Measurements from ENCODE around the gene STAT5B. TPM values are rescaled to one million over a fixed set of nuclear protein-coding genes. Genes with fewer than 3 reads are reported as not detected.
"Not testable (repeated sequence)": the region's sequence is repeated elsewhere in the genome, so short reads cannot be mapped to it uniquely, and the experiment has no call there.

The STAT5B gene
- total RNA-seq = 100 to 1,000 TPM in 3 of 4 donors, 10 to 100 TPM in 1; 72.1 to 187 (median 144) TPM

- no peaks in the 10 kb centered on the region for H3K4me1 ChIP-seq
- DNase-seq = peak; percentile 54 to 74
- no peaks in the 10 kb centered on the region for H3K36me3 ChIP-seq
Observed at GRCh38 chr17:42276359-42276608, at the start of gene STAT5B. Gene STAT5B, minus strand, starts transcription at chr17:42276391. Its CDS starts 44,264 bp downstream, at chr17:42232127.

DNA sequence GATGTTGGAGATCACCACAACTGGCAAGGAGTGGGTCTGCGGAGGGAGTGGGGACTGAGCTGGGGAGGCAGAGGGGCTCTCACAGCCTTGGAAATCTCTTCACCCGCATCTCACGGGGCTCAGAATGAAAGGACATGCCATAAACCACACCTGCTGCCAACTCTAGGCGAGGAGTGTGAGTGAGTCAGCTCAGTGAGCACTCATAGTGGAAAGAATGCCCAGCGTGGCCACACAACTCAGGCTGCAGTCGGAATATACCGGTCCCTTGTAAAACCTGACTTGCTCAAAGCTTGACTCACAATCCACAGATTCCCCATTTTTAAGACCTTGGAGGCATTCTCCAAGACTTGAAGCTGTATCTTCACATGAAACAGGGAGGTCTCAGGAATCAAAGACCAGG lies 48.8 kb upstream of the STAT5B start:
- no peaks in the 10 kb centered on the region for H3K27me3 ChIP-seq
- H3K9me3 ChIP-seq = no peaks in the 10 kb centered on the region
- TF ChIP-seq CTCF (IDR thresholded peaks at IDR 0.05) (no peak), POLR2A (IDR thresholded peaks at IDR 0.05) (no peak)
- no peak overlapping the region for H3K4me3 ChIP-seq
- intact Hi-C loops (cut with DNase I; ENCODE audit: low total_unique reads) = no loop called here
- H3K4me1 ChIP-seq = no peaks in the 10 kb centered on the region
- peak overlapping the region; percentile 12 to 47 for H3K27ac ChIP-seq
- peak in 1 of 2 donors; percentile 67 for DNase-seq
- no peaks in the 10 kb centered on the region for H3K36me3 ChIP-seq

More at GRCh38 chr17:42276359-42276608, at the start of gene STAT5B:
- intact Hi-C loops (cut with DNase I; ENCODE audit: low total_unique reads) = no loop called here
- Histone ChIP-seq H3K4me3 (peak within 1 kb of the TSS; percentile 77 to 99), H3K27ac (peak within 1 kb of the TSS; percentile 94 to 96), H3K9me3 (no peaks in the 10 kb centered on the region), H3K27me3 (no peaks in the 10 kb centered on the region)
- TF ChIP-seq POLR2A (IDR thresholded peaks at IDR 0.05) = peak; percentile 70 to 90
- peak in 1 of 4 experiments; percentile 8 for TF ChIP-seq CTCF (IDR thresholded peaks at IDR 0.05)

DNA sequence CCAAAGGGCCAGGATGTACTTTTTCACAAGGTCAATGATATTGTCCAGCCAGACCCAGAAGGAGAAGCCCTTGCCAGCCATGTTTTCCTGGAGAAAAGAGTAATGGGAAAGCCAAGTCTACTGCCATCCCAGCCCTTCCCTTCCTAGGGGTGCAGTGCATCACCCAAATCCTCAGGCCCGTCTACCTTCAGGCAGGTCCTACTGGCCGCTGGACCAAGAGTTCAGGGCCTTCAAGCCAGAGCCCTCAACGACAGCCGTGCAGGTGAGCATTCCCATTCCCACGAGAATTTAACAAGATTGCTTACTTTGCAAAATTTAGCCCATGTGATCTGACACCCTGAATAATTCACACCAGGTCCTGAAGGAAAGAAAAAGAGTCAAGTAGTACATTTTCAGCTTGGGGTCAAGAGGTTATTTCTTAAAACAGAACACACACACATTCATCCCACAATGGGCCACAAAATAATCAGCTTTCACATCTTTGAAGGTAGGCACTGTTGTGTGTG lies 47.1 kb upstream of the STAT5B start:
- no peak overlapping the region for H3K4me3 ChIP-seq
- no peaks in the 10 kb centered on the region for H3K27me3 ChIP-seq
- no peaks in the 10 kb centered on the region for H3K36me3 ChIP-seq
- no peaks in the 10 kb centered on the region for H3K9me3 ChIP-seq
- DNase-seq = no peak
- no peak for TF ChIP-seq POLR2A (IDR thresholded peaks at IDR 0.05)
- TF ChIP-seq CTCF (IDR thresholded peaks at IDR 0.05) = no peak
- H3K27ac ChIP-seq = peak overlapping the region; percentile 56 to 59
- H3K4me1 ChIP-seq = no peaks in the 10 kb centered on the region
- intact Hi-C loops (cut with DNase I; ENCODE audit: low total_unique reads) = loop anchor here (2.0 to 5.0 kb wide), 2 partner anchors 81 to 204 kb away; no protein-coding TSS in a partner anchor

GRCh38 chr17:42322382-42323267 lies 46.4 kb upstream of the STAT5B start:
- intact Hi-C loops (cut with DNase I; ENCODE audit: low total_unique reads) = loop anchor here (2.0 to 5.0 kb wide), 2 partner anchors 82 to 205 kb away; no protein-coding TSS in a partner anchor
- Histone ChIP-seq H3K27me3 (no peaks in the 10 kb centered on the region), H3K4me1 (no peaks in the 10 kb centered on the region), H3K4me3 (no peak overlapping the region), H3K36me3 (no peaks in the 10 kb centered on the region), H3K27ac (peak overlapping the region; percentile 56 to 59), H3K9me3 (no peaks in the 10 kb centered on the region)
- peak; percentile 90 to 97 for DNase-seq
- peak in 1 of 2 donors; percentile 22 for TF ChIP-seq POLR2A (IDR thresholded peaks at IDR 0.05)
- peak; percentile 98 to 100 (median 100) for TF ChIP-seq CTCF (IDR thresholded peaks at IDR 0.05)

DNA sequence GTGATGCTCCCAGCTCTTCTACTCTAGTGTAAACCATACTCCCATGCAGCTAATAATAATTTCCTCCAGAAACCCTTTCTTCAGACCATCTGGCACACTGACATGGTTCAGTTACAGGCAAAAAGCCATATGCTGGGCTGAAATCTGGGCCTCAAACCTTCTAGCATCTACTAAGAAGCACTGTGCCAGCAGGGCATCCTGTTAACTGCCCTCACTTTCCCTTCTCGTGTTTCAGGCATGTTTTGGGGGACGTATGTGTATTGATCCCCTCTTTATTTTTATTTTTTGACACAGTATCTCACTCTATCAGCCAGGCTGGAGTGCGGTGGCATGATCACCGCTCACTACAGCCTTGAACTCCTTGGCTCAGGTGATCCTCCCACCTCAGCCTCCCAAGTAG lies 45.4 kb upstream of the STAT5B start:
- Histone ChIP-seq H3K27me3 (no peaks in the 10 kb centered on the region), H3K4me1 (no peaks in the 10 kb centered on the region), H3K9me3 (no peaks in the 10 kb centered on the region), H3K27ac (no peak overlapping the region), H3K4me3 (no peak overlapping the region), H3K36me3 (no peaks in the 10 kb centered on the region)
- intact Hi-C loops (cut with DNase I; ENCODE audit: low total_unique reads) = loop anchor here (5.0 kb wide), 1 partner anchor 206 kb away; no protein-coding TSS in a partner anchor
- DNase-seq = no peak
- no peak for TF ChIP-seq CTCF (IDR thresholded peaks at IDR 0.05)

GRCh38 chr17:42317967-42318366 lies 41.8 kb upstream of the STAT5B start:
- H3K27ac ChIP-seq, H3K27me3 ChIP-seq: not testable (repeated sequence)

More at GRCh38 chr17:42317967-42318366, 41.8 kb upstream of the STAT5B start:
- intact Hi-C loops (cut with DNase I; ENCODE audit: low total_unique reads); H3K4me3 ChIP-seq; DNase-seq; H3K36me3 ChIP-seq; H3K4me1 ChIP-seq; H3K9me3 ChIP-seq: not testable (repeated sequence)
